ENCODE data around the gene ARHGAP42. TPM values are rescaled to one million over a fixed set of nuclear protein-coding genes. Genes with fewer than 3 reads are reported as not detected.

Gene ARHGAP42
- total and polyA plus RNA-seq, 4 donors, result 3.8 to 17.2 (median 12.0) TPM

- WGBS, result 92% methylated on average over 3 of the region's 3 CpGs
- Histone ChIP-seq H3K27ac (ENCODE audit: low read depth in 1 of 2, low read length in 2 of 2) (no peak overlapping the region), H3K27me3 (ENCODE audit: control insufficient read depth in 4 of 4, insufficient read depth in 4 of 4, low read length in 3 of 4) (no peaks in the 10 kb centered on the region), H3K36me3 (ENCODE audit: control insufficient read depth in 4 of 4, insufficient read depth in 3 of 4, low read depth in 1 of 4, low read length in 3 of 4) (peaks cover 4 to 24% (median 10%) of the 10 kb centered on the region in 4 donors), H3K4me1 (ENCODE audit: control insufficient read depth in 4 of 4, insufficient read depth in 4 of 4, low read length in 3 of 4) (no peaks in the 10 kb centered on the region), H3K9ac (ENCODE audit: low read depth in 1 of 2, low read length in 2 of 2) (no peak overlapping the region), H3K9me3 (ENCODE audit: control insufficient read depth in 4 of 4, low read length in 3 of 4) (no peaks in the 10 kb centered on the region), H3K4me3 (ENCODE audit: low read depth in 1 of 3, low read length in 3 of 3) (no peak overlapping the region)
- no peak for TF ChIP-seq ATF3 (IDR thresholded peaks at IDR 0.05)
- TF ChIP-seq ZBTB33 (IDR thresholded peaks at IDR 0.05), result no peak
- TF ChIP-seq TAF1 (conservative IDR thresholded peaks at IDR 0.05), result no peak
- no peak for TF ChIP-seq JUND (IDR thresholded peaks at IDR 0.05)
- no peak for TF ChIP-seq CTCF (IDR thresholded peaks at IDR 0.05; ENCODE audit: low read depth, low read length, missing input control)
- TF ChIP-seq RAD21 (IDR thresholded peaks at IDR 0.05), result no peak
- TF ChIP-seq GABPA (IDR thresholded peaks at IDR 0.05 in 1 of 2, conservative IDR thresholded peaks at IDR 0.05 in 1 of 2), result no peak
- no peak for DNase-seq (ENCODE audit: low spot score)
These were observed 277.3 kb downstream of the ARHGAP42 start for GRCh38 chr11:100964435-100964834.

GRCh38 chr11:100965346-100965745 is 278.3 kb downstream of the ARHGAP42 start:
- WGBS, result 99% methylated on average over 1 of the region's 1 CpG
- TF ChIP-seq JUND (IDR thresholded peaks at IDR 0.05), result no peak
- TF ChIP-seq NR2F2 (IDR thresholded peaks at IDR 0.05), result no peak
- no peak for TF ChIP-seq EGR1 (IDR thresholded peaks at IDR 0.05; ENCODE audit: low read depth in 2 of 2)
- TF ChIP-seq REST (IDR thresholded peaks at IDR 0.05), result no peak
- no peak for TF ChIP-seq RAD21 (IDR thresholded peaks at IDR 0.05)
- TF ChIP-seq RXRA (IDR thresholded peaks at IDR 0.05), result no peak
- TF ChIP-seq FOXA1 (IDR thresholded peaks at IDR 0.05), result no peak
- no peak for TF ChIP-seq ZBTB33 (IDR thresholded peaks at IDR 0.05)
- TF ChIP-seq TAF1 (conservative IDR thresholded peaks at IDR 0.05), result no peak
- TF ChIP-seq YY1 (IDR thresholded peaks at IDR 0.05), result no peak
- no peak for TF ChIP-seq FOXA2 (IDR thresholded peaks at IDR 0.05)
- TF ChIP-seq ATF3 (IDR thresholded peaks at IDR 0.05), result no peak
- no peak for TF ChIP-seq SP1 (IDR thresholded peaks at IDR 0.05)
- H3K4me1 ChIP-seq (ENCODE audit: control insufficient read depth in 4 of 4, insufficient read depth in 4 of 4, low read length in 3 of 4), result no peaks in the 10 kb centered on the region
- H3K27me3 ChIP-seq (ENCODE audit: control insufficient read depth in 4 of 4, insufficient read depth in 4 of 4, low read length in 3 of 4), result no peaks in the 10 kb centered on the region
- H3K36me3 ChIP-seq (ENCODE audit: control insufficient read depth in 4 of 4, insufficient read depth in 3 of 4, low read depth in 1 of 4, low read length in 3 of 4), result peaks cover 4 to 24% (median 10%) of the 10 kb centered on the region in 4 donors
- no peak overlapping the region for H3K9ac ChIP-seq (ENCODE audit: low read depth in 1 of 2, low read length in 2 of 2)
- H3K9me3 ChIP-seq (ENCODE audit: control insufficient read depth in 4 of 4, low read length in 3 of 4), result no peaks in the 10 kb centered on the region
- DNase-seq (ENCODE audit: low spot score), result no peak
- H3K4me3 ChIP-seq (ENCODE audit: low read depth in 1 of 3, low read length in 3 of 3), result no peak overlapping the region
- no peak overlapping the region for H3K27ac ChIP-seq (ENCODE audit: low read depth in 1 of 2, low read length in 2 of 2)

Measured in liver (tissue), 9 donors.